Pancreas (tissue), 10 donors: Measurements from ENCODE around the gene CAPZB. TPM values are rescaled to one million over a fixed set of nuclear protein-coding genes. Genes with fewer than 3 reads are reported as not detected.

Experiments
- ATAC-seq, 4 donors: fragments of 200-7000 bp; cut with Tn5 transposase; one replicate each; pipeline versions ENCODE4 v1.8.0 to v1.9.1; 2020; ENCODE audit warnings: mild to moderate bottlenecking in 4 of 4, moderate library complexity in 4 of 4
- DNase-seq, 6 donors: peaks; one replicate each; pipeline ENCODE4 v3.0.0-alpha.2; 2020
- FAIRE-seq: peaks from 2 replicates; lab custom pipeline; 2012; peaks lifted over from hg19 to GRCh38; lab: Jason Lieb, UNC
- H3K27ac ChIP-seq, 4 donors: fragments of 200-600 bp; sonication (generic); 1 replicate in 3 of 4; 2 replicates in 1 of 4; pipeline versions ENCODE4 v1.5.0 to v1.8.0; 2020
- H3K27me3 ChIP-seq, 4 donors: fragments of 200-600 bp; one replicate each; pipeline ENCODE4 v1.8.0; 2021
- H3K36me3 ChIP-seq, 3 donors: fragments of 200-600 bp; sonication (generic) in 1 of 3; one replicate each; pipeline versions ENCODE4 v1.5.0 to v1.8.0; 2020 to 2021
- H3K4me1 ChIP-seq, 3 donors: fragments of 200-600 bp; one replicate each; pipeline ENCODE4 v1.8.0; 2021
- H3K4me3 ChIP-seq, 4 donors: fragments of 200-600 bp; sonication (generic) in 2 of 4; one replicate each; pipeline versions ENCODE4 v1.5.0 to v1.8.0; 2020 to 2021
- H3K9me3 ChIP-seq, 4 donors: fragments of 200-600 bp; one replicate each; pipeline ENCODE4 v1.8.0; 2021
- CTCF ChIP-seq, 4 donors: fragments of 200-600 bp; sonication (generic) in 3 of 4; IDR thresholded peaks; one replicate each; pipeline versions ENCODE4 v1.5.0 to v1.8.0; 2021; ENCODE audit warnings: antibody characterized with exemption in 4 of 4
- WGBS, 2 donors: extraction: QIAGEN DNeasy Blood & Tissue Kit; methylation state at CpG; one replicate each; pipeline ENCODE4 v1.1.7; 2013; 5-methylcytosine and 5-hydroxymethylcytosine counted together
- intact Hi-C, 3 donors: fragments of 100-400 bp; cut with DNase I; formaldehyde crosslinking; loops; one replicate each; pipeline versions ENCODE4 v1.11.1 to v1.14.2; 2022
- polyA plus RNA-seq, 2 donors: library from polyadenylated mRNA; stranded (reverse); fragments of 200-250 nt; gene quantifications; one replicate each; pipeline ENCODE4 v1.2.3, GENCODE V29; 2013
- total RNA-seq, 6 donors: library from RNA; stranded (reverse); fragmentation: NEBNext Ultra II Directional in 4 of 6; extraction: Animal tissue kit (Norgen Biotek cat#: 25700) in 4 of 6; gene quantifications; one replicate each; pipeline versions ENCODE4 v1.2.1 to v1.2.4, GENCODE V29; 2021 to 2023
- donor health status: healthy with polysubstance abuse.
- donor health status: DM: no; HTN: no; CAD: no; lungs with moderate emphysema.
- donor health status: DM: no; HTN: no; CAD: no.
- donor health status: control.
- donor health status: control.
- donor health status: Bipolar disorder and iron deficiency.
- donor health status: DM: yes; HTN: yes; CAD: no.
- donor health status: DM: no; HTN: no; CAD: no.
- donor health status: DM: no; HTN: no; CAD: no.
- donor health status: DM: yes; HTN: yes; CAD: no.

Gene CAPZB
- total and polyA plus RNA-seq, 8 donors: 43.2 to 124 (median 74.9) TPM

DNA sequence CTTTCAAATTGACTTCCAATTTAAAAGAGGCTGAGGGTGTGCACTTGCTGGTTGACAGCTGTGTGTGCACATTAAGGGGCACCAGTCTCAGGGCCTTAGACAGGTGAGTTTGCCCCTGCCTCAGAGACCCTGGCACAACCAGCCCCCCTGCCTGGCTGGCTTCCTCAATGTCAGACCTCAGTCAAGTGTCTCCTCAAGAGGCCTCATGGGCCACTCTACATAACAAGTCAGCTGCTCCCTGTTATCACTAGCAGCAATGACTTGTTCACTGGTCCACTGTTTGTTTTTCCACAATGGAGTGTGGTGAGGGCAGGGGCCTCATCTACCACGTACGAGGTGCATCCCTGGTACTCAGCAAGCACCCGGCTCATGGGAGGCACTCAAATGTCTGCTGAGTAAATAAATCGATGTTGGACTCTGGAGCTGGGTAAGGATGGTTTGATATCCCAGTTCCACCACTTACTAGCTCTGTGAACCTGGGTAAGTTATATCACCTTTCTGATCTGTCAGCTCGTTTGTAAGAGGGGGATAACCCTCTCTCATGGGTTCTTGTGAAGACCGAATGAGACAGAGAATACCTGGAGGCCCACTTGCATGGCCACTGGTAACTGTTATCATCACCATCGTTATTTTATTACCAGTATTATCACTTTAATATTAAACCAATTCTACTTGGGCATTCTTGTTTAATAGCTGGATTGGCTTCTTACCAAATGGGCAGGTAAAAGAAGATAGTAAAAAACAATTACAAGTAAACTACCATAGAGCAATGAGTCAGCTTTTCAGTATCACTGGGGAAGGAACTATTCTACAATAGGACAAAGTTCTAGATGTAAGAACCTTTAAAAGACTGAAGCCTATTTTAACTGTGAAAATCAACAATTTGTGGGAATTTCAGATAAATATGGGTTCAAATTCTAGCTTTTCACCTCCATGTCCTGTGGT lies 108.6 kb downstream of the CAPZB start:
- FAIRE-seq: no peak
- intact Hi-C loops: no loop called here

GRCh38 chr1:19375631-19376400 lies 109.5 kb downstream of the CAPZB start:
- intact Hi-C loops: no loop called here
- H3K27me3 ChIP-seq: no peaks in the 10 kb centered on the region
- no peak overlapping the region for H3K4me3 ChIP-seq
- no peak for TF ChIP-seq CTCF (IDR thresholded peaks at IDR 0.05)
- H3K27ac ChIP-seq: no peak overlapping the region
- ATAC-seq (no peak), FAIRE-seq (no peak), DNase-seq (peak in 1 of 6 donors; percentile 2)
- 94 to 96% methylated on average over 6 of the region's 6 CpGs for WGBS, 2 donors
- peaks cover 0 to 21% (median 0%) of the 10 kb centered on the region in 3 donors for H3K36me3 ChIP-seq
- no peaks in the 10 kb centered on the region for H3K4me1 ChIP-seq
- H3K9me3 ChIP-seq: no peaks in the 10 kb centered on the region

More for the DNA sequence above, 108.6 kb downstream of the CAPZB start:
- WGBS, 2 donors: 95 to 96% methylated on average over 7 of the region's 7 CpGs
- no peak for TF ChIP-seq CTCF (IDR thresholded peaks at IDR 0.05)
- peaks cover 0 to 21% (median 0%) of the 10 kb centered on the region in 3 donors for H3K36me3 ChIP-seq
- ATAC-seq: no peak
- no peaks in the 10 kb centered on the region for H3K9me3 ChIP-seq
- no peaks in the 10 kb centered on the region for H3K27me3 ChIP-seq
- peak in 1 of 6 donors; percentile 22 for DNase-seq
- H3K27ac ChIP-seq: no peak overlapping the region
- no peaks in the 10 kb centered on the region for H3K4me1 ChIP-seq
- no peak overlapping the region for H3K4me3 ChIP-seq

DNA sequence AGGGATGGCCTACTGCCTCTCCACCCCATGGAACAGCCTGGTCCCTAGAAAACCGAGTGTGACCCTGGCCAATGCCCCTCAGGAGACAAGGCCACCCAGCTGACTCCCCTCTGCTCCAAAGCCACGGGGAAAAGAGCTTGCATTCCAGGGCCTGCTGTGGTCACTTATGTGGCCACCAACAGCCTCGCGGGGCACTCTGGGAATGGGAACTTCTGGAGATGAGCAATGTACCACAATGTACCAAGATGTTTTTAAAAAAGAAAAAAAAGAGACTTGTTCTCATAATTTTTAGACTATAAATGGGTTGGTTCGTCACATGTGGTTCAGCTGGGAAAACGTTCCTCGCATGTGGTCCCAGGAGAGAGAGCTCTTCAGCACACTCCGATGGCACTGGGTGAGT lies 110.4 kb downstream of the CAPZB start:
- FAIRE-seq (no peak), DNase-seq (no peak), ATAC-seq (no peak)
- intact Hi-C loops: no loop called here
- no peak for TF ChIP-seq CTCF (IDR thresholded peaks at IDR 0.05)
- WGBS, 2 donors: 87 to 92% methylated on average over 8 of the region's 8 CpGs
- no peaks in the 10 kb centered on the region for H3K4me1 ChIP-seq
- no peak overlapping the region for H3K4me3 ChIP-seq
- no peaks in the 10 kb centered on the region for H3K27me3 ChIP-seq
- H3K9me3 ChIP-seq: no peaks in the 10 kb centered on the region
- H3K36me3 ChIP-seq: peaks cover 0 to 21% (median 0%) of the 10 kb centered on the region in 3 donors
- no peak overlapping the region for H3K27ac ChIP-seq

GRCh38 chr1:19374083-19374801 lies 111.1 kb downstream of the CAPZB start:
- Histone ChIP-seq H3K4me3 (no peak overlapping the region), H3K4me1 (no peaks in the 10 kb centered on the region), H3K36me3 (peaks cover 0 to 21% (median 0%) of the 10 kb centered on the region in 3 donors), H3K9me3 (no peaks in the 10 kb centered on the region), H3K27ac (no peak overlapping the region), H3K27me3 (no peaks in the 10 kb centered on the region)
- TF ChIP-seq CTCF (IDR thresholded peaks at IDR 0.05): peak in 2 of 4 donors; percentile 9 to 16
- no peak for DNase-seq
- no peak for ATAC-seq
- intact Hi-C loops: no loop called here
- WGBS, 2 donors: 88 to 92% methylated on average over 14 of the region's 14 CpGs
- FAIRE-seq: no peak
